B cell (primary cell): ENCODE results near the gene TMOD3. TPM values are rescaled to one million over a fixed set of nuclear protein-coding genes. Genes with fewer than 3 reads are reported as not detected.

Source experiments
- ATAC-seq: fragments of 200-7000 bp; cut with Tn5 transposase; one replicate; pipeline ENCODE4 v1.10.0; 2021; ENCODE audit warnings: low read depth, mild to moderate bottlenecking, moderate number of reproducible peaks, moderate library complexity
- CTCF ChIA-PET: fragments of 350-600 bp; sonication (Branson Sonifier 250); formaldehyde crosslinking; loops from one replicate; lab custom pipeline; 2021; ENCODE audit warnings: antibody characterized with exemption, inconsistent platforms; lab: Charles Lee
- POLR2A ChIA-PET: fragments of 350-600 bp; sonication (Branson Sonifier 250); formaldehyde crosslinking; loops from one replicate; lab custom pipeline; 2021; ENCODE audit warnings: antibody characterized with exemption; lab: Charles Lee
- DNase-seq: peaks from one replicate; pipeline ENCODE4 v3.0.0; 2013
- H2AFZ ChIP-seq: 2 replicates; pipeline ENCODE4 v1.6.1; 2012; ENCODE audit warnings: mild to moderate bottlenecking, low read depth, low read length; ENCODE audit not compliant: insufficient read depth, poor library complexity, severe bottlenecking
- H3K27ac ChIP-seq, 2 donors: 1 replicate in 1 of 2; 2 replicates in 1 of 2; pipeline ENCODE4 v1.5.1; 2012 to 2013; ENCODE audit warnings: low read length in 2 of 2, mild to moderate bottlenecking in 2 of 2, moderate library complexity in 1 of 2
- H3K27me3 ChIP-seq, 4 experiments: fragments of 200-600 bp in 1 of 4; sonication (generic) in 1 of 4; replicated peaks in 1 of 4; 1 replicate in 2 of 4; 2 replicates in 2 of 4; pipeline versions ENCODE4 v1.6.1 to v1.7.0; 2013 to 2016; ENCODE audit warnings: low read length in 3 of 4, mild to moderate bottlenecking in 2 of 4, mixed read lengths in 1 of 4, moderate library complexity in 1 of 4; ENCODE audit not compliant: insufficient read depth in 4 of 4, control insufficient read depth in 3 of 4; ENCODE audit errors: control extremely low read depth in 1 of 4
- H3K36me3 ChIP-seq, 2 experiments: replicated peaks in 1 of 2; 1 replicate in 1 of 2; 2 replicates in 1 of 2; pipeline versions ENCODE4 v1.6.1 to v1.7.1; 2013; ENCODE audit warnings: low read length in 1 of 2; ENCODE audit not compliant: insufficient read depth in 2 of 2, control insufficient read depth in 1 of 2; ENCODE audit errors: control extremely low read depth in 1 of 2, extremely low read depth in 1 of 2
- H3K4me1 ChIP-seq, 2 donors: fragments of 200-600 bp in 1 of 2; sonication (generic) in 1 of 2; 1 replicate in 1 of 2; 2 replicates in 1 of 2; pipeline versions ENCODE4 v1.5.1 to v1.6.1; 2013 to 2017; ENCODE audit warnings: low read length in 2 of 2; ENCODE audit not compliant: control insufficient read depth in 2 of 2, insufficient read depth in 2 of 2
- H3K4me2 ChIP-seq: replicated peaks from 2 replicates; pipeline ENCODE3; 2012; ENCODE audit warnings: mild to moderate bottlenecking, low read depth, low read length; ENCODE audit not compliant: poor library complexity, severe bottlenecking
- H3K4me3 ChIP-seq, 5 experiments: fragments of 200-600 bp in 1 of 5; sonication (generic) in 1 of 5; 1 replicate in 3 of 5; 2 replicates in 2 of 5; pipeline versions ENCODE4 v1.5.1 to v1.7.0; 2011 to 2016; ENCODE audit warnings: low read length in 4 of 5, mild to moderate bottlenecking in 4 of 5, low read depth in 2 of 5, control low read depth in 1 of 5, moderate library complexity in 1 of 5; ENCODE audit not compliant: insufficient read depth in 1 of 5; ENCODE audit errors: control extremely low read depth in 1 of 5, extremely low read depth in 1 of 5
- H3K79me2 ChIP-seq: fragments of 200-600 bp; sonication (generic); one replicate; pipeline ENCODE4 v1.6.0; 2016; ENCODE audit warnings: low read length; ENCODE audit not compliant: control insufficient read depth, insufficient read depth
- H3K9ac ChIP-seq: fragments of 200-600 bp; sonication (generic); 2 replicates; pipeline ENCODE4 v1.6.1; 2017; ENCODE audit warnings: mild to moderate bottlenecking, low read length, moderate library complexity
- H3K9me3 ChIP-seq, 3 donors: one replicate each; pipeline versions ENCODE4 v1.6.1 to v1.7.1; 2013; ENCODE audit warnings: low read length in 2 of 3; ENCODE audit not compliant: control insufficient read depth in 2 of 3, insufficient read depth in 1 of 3; ENCODE audit errors: control extremely low read depth in 1 of 3
- H4K20me1 ChIP-seq: 2 replicates; pipeline ENCODE4 v1.6.0; 2012; ENCODE audit warnings: mild to moderate bottlenecking, low read length; ENCODE audit not compliant: insufficient read depth, control insufficient read depth, poor library complexity, severe bottlenecking
- H3K27ac Mint-ChIP-seq: one replicate; pipeline ENCODE4 v1.8.0; 2021; ENCODE audit warnings: mixed read lengths
- H3K27me3 Mint-ChIP-seq: one replicate; pipeline ENCODE4 v1.8.0; 2021; ENCODE audit warnings: mixed read lengths
- H3K4me1 Mint-ChIP-seq: one replicate; pipeline ENCODE4 v1.8.0; 2021; ENCODE audit warnings: mixed read lengths
- H3K4me3 Mint-ChIP-seq: one replicate; pipeline ENCODE4 v1.8.0; 2021; ENCODE audit warnings: mixed read lengths
- H3K9me3 Mint-ChIP-seq: one replicate; pipeline ENCODE4 v1.8.0; 2022; ENCODE audit warnings: mixed read lengths; ENCODE audit not compliant: insufficient read depth
- CTCF ChIP-seq: fragments of 200-600 bp; IDR thresholded peaks from one replicate; pipeline ENCODE4 v1.8.0; 2022; ENCODE audit warnings: antibody characterized with exemption, mild to moderate bottlenecking
- EZH2 ChIP-seq: IDR thresholded peaks from 2 replicates; pipeline ENCODE4 v1.6.1; 2012; ENCODE audit warnings: borderline replicate concordance, low read depth, mild to moderate bottlenecking, moderate library complexity, low read length; ENCODE audit not compliant: insufficient read depth, poor library complexity, severe bottlenecking
- WGBS: methylation state at CpG from one replicate; pipeline ENCODE4 v1.1.5; 2013; ENCODE audit warnings: missing lambda C conversion rate; ENCODE audit not compliant: insufficient coverage; 5-methylcytosine and 5-hydroxymethylcytosine counted together
- intact Hi-C: fragments of 100-400 bp; cut with micrococcal nuclease; formaldehyde crosslinking; loops from one replicate; pipeline ENCODE4 v1.10.0; 2022
- polyA plus RNA-seq: library from polyadenylated mRNA; depleted of rRNA; stranded (reverse); fragments of >200 nt; gene quantifications from 2 replicates; pipeline ENCODE4 v1.2.3, GENCODE V29; 2012
- total RNA-seq, 2 donors: library from RNA; stranded (reverse); fragments of 120-200 nt in 1 of 2; gene quantifications; 1 replicate in 1 of 2; 2 replicates in 1 of 2; pipeline versions ENCODE4 v1.2.3 to v1.2.4, GENCODE V29; 2013 to 2022

The TMOD3 gene
- total and polyA plus RNA-seq, 2 donors (not counting 1 experiment from before 2014, with no cell fraction given), result 7.2 to 52.1 TPM

GRCh38 chr15:51846463-51847230 lies 17.2 kb downstream of the TMOD3 start:
- H3K27ac ChIP-seq, result no peak overlapping the region
- H3K36me3 ChIP-seq, result no peaks in the 10 kb centered on the region
- TF ChIP-seq CTCF (no peak), EZH2 (no peak)
- ATAC-seq (no peak), DNase-seq (no peak)
- ChIA-PET CTCF (no interaction called here), POLR2A (no interaction called here)
- no peak overlapping the region for H3K4me2 ChIP-seq
- Mint-ChIP-seq H3K27me3 (no peaks in the 10 kb centered on the region), H3K27ac (no peak overlapping the region), H3K4me1 (peaks cover 59% of the 10 kb centered on the region), H3K9me3 (no peaks in the 10 kb centered on the region), H3K4me3 (no peak overlapping the region)
- H3K79me2 ChIP-seq, result peaks cover 100% of the 10 kb centered on the region
- H3K9me3 ChIP-seq, result no peaks in the 10 kb centered on the region
- H4K20me1 ChIP-seq, result peaks cover 60% of the 10 kb centered on the region
- H3K4me3 ChIP-seq, result no peak overlapping the region
- H2AFZ ChIP-seq, result no peak overlapping the region
- H3K9ac ChIP-seq, result no peak overlapping the region
- H3K27me3 ChIP-seq, result no peaks in the 10 kb centered on the region
- WGBS, result no CpG with 5 or more reads among the region's 3 CpGs
- intact Hi-C loops, result no loop called here
- H3K4me1 ChIP-seq, result peaks cover 19 to 26% of the 10 kb centered on the region in 2 donors

- H3K79me2 ChIP-seq, result peaks cover 100% of the 10 kb centered on the region
- H3K9ac ChIP-seq, result no peak overlapping the region
- H3K27ac ChIP-seq, result no peak overlapping the region
- intact Hi-C loops, result no loop called here
- no peaks in the 10 kb centered on the region for H3K27me3 ChIP-seq
- no peak for ATAC-seq
- H3K4me3 ChIP-seq, result no peak overlapping the region
- peaks cover 0 to 1% of the 10 kb centered on the region in 2 experiments for H3K36me3 ChIP-seq
- H2AFZ ChIP-seq, result no peak overlapping the region
- Mint-ChIP-seq H3K27me3 (no peaks in the 10 kb centered on the region), H3K4me1 (peaks cover 53% of the 10 kb centered on the region), H3K27ac (no peak overlapping the region), H3K9me3 (no peaks in the 10 kb centered on the region), H3K4me3 (no peak overlapping the region)
- DNase-seq, result no peak
- 100% methylated on average over 3 of the region's 3 CpGs for WGBS
- ChIA-PET CTCF (no interaction called here), POLR2A (no interaction called here)
- peaks cover 0 to 9% of the 10 kb centered on the region in 2 donors for H3K4me1 ChIP-seq
- H3K4me2 ChIP-seq, result no peak overlapping the region
- TF ChIP-seq EZH2, result no peak
- TF ChIP-seq CTCF, result no peak
- peaks cover 57% of the 10 kb centered on the region for H4K20me1 ChIP-seq
- H3K9me3 ChIP-seq, result no peaks in the 10 kb centered on the region
Observed at GRCh38 chr15:51848811-51849210, 19.4 kb downstream of the TMOD3 start.
